GM21526 (cell line): ENCODE measurements around the gene ARMH1.
"Not testable (repeated sequence)": the region's sequence is repeated elsewhere in the genome, so short reads cannot be mapped to it uniquely, and the experiment has no call there.

ENCODE experiments used
- ATAC-seq: cut with Tn5 transposase; IDR thresholded peaks from one replicate; pipeline ENCODE4 v1.9.1; 2021; ENCODE audit warnings: moderate library complexity; ENCODE audit not compliant: unreplicated experiment, low FRiP score

ARMH1 gene

DNA sequence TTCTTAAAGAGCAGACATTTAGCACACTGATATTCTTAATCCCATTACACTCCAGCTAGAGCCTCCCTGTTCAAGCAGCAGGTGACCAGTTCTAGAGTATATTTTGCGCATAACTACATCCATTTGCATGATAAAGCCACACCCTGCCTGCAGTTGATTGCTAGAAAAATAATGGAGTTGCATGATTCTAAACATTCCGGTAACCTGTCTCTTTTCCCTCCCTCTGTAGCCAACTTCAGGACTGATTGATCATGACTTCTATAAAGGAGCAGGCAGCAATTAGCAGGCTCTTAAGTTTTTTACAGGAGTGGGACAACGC is 14.9 kb downstream of the ARMH1 start:
- ATAC-seq: no peak

DNA sequence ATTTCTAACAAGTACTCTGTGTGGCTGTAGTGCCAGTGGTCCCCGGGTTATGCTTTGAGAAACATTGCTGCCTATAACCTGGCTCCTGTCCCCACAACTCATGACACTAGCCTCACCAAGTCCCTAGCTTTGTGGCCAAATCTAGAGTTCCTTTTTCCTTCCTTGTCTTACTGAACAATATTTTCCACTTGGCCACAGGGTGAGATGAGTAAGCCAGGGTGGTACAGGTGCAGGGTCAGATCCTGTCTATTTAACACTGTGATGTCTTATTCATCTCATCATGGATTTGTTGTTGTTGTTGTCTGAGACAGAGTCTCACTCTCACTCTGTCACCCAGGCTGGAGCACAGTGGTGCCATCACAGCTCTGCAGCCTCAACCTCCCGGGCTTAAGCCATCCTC is 18.6 kb downstream of the ARMH1 start:
- ATAC-seq: no peak

DNA sequence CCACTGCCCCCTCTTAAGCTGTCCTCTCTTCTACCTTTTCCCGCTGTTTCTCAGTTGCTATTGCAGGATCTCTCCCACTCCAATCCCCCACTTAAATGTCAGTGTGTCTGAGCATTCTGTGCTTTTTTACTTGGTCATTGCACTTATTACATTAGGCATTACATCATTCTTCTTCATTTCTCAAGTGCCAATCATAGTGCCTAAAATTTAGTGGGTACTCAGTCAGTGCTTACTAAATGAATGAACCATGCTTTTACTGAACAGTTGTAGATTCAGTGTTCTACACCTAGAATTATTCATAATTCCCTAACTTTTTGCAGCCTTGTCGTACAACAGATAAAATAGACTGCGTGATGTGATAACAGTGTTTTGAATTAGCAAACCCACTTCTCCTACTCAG is 19.4 kb downstream of the ARMH1 start:
- no peak for ATAC-seq

DNA sequence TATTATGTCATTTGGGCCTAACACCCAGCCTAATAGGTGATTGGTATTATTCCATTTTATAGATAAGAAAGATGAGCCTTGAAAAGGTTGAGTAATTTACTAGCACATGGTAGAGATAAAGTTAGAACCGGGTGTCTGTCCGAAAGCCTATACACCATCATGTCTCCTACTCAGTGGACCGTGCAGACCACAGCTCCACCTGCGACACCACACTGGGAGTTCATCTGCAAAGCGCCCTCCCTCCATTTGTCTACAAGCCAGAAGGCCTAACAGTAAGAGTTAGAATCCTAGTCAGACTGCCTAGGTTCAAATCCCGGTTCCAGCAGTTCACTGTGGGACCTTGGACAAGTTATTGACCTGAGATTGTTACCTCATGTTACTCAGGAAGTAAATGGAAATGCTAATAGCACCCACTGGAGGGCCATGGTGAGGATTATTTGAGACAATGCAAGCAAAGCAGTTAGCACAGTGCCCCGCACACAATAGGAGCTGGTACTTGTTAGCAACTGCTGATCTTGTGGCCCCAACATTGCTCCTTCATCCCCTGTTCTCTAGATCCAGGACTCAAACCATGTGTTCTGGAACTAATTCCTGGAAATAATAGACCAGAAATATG is 20.5 kb downstream of the ARMH1 start:
- peak; percentile 53 for ATAC-seq

DNA sequence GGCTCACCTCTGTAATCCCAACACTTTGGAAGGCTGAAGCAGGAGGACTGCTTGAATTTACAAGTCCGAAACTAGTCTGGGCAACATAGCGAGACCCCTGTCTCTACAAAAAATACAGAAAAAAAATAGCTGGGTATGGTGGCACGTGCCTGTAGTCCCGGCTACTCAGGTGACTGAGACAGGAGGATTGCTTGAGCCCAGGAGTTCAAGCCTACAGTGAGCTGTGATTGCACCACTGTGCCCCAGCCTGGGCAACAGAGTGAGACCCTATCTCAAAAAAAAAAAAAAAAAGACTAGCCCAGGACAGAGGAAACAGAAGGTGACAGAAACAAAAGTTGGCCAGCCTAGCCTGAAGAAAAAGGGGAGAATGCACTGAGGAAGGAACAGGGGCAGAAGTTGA is 21.2 kb downstream of the ARMH1 start:
- ATAC-seq: no peak

DNA sequence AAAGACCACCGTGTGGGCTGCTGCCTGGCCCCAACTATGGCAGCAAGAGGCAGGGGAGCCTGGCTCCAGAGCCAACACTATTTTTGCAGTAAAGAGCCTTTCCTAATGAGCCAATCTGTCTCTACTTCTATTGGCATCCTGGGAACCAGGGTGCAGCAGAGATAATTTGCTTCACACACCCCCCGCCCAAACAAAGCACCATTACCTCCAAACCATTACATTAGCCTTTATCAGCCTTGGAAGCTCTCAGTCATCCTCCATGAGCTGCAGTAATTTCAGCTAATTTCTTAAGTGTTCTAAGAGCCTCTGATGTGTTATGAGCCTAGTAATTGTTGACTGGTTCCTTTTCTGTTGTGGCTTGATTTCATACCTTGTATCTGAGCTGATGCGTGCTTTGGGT is 21.6 kb downstream of the ARMH1 start:
- ATAC-seq: no peak

DNA sequence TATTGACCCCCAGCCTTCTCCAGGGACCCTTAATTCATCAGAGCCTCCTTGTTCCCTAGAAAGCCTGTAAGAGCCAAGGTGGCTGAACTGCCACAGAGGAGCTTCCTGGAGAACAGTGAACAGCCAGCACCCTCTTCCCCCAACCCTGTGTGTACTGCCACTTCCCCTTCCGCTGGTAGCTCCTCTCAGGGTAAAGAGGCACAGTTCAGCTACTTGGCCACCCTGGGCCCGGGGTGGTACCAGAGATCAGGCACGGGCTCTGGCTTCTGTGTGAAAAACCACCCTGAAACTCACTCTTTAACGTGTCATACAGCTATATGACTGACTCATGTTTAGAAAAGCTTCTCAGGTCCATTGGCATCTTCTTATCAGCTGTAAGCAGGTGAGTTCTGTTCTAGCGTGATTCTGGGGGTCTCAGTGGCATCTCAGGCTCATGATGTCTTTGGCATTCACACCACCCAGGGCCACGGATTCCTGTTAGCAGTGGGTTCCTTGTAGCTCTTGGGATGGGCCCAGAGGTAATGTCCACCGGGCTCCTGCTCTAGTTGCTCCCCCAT is 22.4 kb downstream of the ARMH1 start:
- ATAC-seq: no peak

DNA sequence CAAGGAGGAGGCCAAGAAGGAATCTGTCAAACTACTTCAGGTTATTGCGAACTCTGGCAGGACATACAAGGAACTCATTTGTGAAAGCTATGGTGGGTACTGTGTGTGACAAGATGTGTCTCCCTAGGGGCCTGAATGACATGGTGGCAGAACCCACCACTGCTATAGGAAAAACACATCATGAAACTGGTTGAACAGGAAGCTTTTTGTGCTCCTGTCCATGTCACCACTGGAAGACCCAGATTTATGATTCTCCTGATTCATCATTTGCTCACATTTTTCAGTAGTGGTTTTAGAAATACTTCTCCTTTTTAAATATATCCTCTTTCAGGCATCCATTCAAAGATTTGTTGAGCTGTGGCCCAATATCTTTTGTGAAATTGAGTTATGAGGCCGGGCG is 23.6 kb downstream of the ARMH1 start:
- ATAC-seq: no peak

DNA sequence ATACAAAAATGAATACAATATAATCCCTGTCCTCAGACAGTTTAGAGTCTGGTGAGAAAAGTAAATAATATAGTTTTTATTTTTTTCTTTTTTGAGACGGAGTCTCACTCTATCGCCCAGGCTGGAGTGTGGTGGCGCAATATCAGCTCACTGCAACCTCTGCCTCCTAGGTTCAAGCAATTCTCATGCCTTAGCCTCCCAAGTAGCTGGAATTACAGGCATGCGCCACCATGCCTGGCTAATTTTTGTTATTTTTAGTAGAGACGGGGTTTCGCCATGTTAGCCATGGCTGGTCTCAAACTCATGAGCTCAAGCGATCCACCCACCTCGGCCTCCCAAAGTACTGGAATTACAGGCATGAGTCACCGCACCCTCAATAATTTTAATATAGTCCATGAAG is 24.9 kb downstream of the ARMH1 start:
- ATAC-seq: not testable (repeated sequence)

- no peak for ATAC-seq
These were observed 26.1 kb downstream of the ARMH1 start for GRCh38 chr1:44700573-44700972.

GRCh38 chr1:44701141-44701573 is 26.6 kb downstream of the ARMH1 start:
- no peak for ATAC-seq

DNA sequence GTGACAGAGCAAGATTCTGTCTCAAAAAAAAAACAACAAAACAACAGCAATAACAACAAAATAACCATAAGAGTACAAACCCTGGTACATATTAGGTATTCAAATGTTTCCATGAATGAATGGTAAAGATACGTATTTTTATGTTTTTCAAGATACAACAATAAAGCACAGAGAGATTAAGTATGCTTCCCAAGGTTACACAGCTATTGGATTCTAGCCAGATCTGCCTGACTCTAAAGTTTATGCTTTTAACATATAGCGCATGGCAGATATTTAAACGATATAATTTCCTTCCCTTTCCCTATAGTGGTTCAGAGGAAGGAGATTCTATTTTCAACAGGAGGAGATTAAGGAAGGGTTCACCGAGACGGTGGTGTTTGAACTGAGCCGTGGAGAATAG is 31.0 kb downstream of the ARMH1 start:
- no peak for ATAC-seq

GRCh38 chr1:44705938-44706337 is 31.4 kb downstream of the ARMH1 start:
- ATAC-seq: no peak

DNA sequence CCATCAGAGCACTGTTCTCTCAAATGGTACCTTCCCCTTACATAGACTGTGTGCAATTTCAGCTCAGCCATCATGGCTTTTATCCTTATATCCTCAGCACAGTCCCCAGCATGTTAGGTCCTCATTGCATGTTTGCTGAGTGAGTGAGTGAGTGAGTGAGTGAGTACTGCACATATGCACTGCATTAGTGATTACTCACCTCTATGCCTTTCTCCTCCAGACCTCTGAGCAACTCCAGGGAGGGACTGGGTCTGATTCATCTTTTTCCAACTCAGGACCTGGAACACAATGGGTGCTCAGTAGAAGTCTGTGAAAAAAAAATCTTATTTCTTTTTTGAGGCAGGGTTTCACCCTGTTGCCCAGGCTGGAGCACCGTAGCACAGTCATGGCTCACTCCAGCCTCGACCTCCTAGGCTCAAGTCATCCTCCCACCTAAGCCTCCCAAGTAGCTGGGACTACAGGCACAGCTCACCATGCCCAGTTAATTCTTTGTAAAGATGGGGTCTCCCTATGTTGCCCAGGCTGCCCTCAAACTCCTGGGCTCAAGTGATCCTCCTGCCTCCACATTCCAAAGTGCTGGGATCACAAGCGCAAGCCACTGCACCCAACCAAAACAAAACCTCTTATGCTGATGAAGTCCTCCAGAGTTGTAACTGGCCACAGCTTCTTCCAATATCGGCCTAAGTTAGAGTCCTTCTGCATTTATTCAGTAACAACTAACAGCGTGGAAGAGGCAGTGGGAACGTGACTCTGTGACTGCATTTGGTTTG is 32.8 kb downstream of the ARMH1 start:
- ATAC-seq: no peak

- ATAC-seq: no peak
These were observed 33.7 kb downstream of the ARMH1 start for GRCh38 chr1:44707959-44708831.

GRCh38 chr1:44713321-44713781 is 38.8 kb downstream of the ARMH1 start:
- no peak for ATAC-seq

DNA sequence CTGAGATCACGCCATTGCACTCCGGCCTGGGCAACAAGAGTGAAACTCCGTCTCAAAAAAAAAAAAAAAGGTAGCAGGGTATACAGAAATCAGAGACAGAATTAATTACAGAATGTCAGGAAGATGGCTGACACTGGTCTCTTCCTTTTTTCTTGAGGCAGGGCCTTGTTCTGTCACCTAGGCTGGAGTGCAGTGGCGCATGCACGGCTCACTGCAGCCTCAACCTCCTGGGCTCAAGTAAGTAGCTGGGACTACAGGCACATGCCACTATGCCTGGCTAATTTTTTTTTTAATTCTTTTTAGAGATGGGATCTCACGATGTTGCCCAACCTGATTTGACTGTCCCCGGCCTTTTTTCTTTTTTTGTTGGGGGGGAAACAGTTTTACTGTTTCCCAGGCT is 40.0 kb downstream of the ARMH1 start:
- no peak for ATAC-seq

- peak; percentile 40 for ATAC-seq
These were observed 40.5 kb downstream of the ARMH1 start for GRCh38 chr1:44714944-44715571.

DNA sequence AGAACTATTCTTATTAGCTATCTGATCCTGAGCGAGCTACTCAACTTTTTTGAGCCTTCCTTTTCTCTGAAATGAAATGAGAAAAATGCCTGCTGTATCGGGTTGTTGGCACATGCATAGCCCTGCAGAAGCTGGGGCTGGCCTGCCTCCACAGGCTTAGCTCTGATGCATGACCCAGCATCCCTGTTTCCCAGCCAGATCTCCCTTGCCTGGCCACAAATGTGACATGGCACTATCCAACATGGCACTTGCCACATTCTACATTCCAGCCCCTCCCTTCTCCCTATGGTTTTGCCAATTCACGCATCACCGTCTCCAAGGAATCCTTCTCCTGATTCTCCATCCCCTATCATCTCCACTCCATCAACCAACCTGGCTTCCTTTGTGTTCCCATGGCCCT is 42.6 kb downstream of the ARMH1 start:
- ATAC-seq: no peak

GRCh38 chr1:44717653-44718052 is 43.1 kb downstream of the ARMH1 start:
- no peak for ATAC-seq

DNA sequence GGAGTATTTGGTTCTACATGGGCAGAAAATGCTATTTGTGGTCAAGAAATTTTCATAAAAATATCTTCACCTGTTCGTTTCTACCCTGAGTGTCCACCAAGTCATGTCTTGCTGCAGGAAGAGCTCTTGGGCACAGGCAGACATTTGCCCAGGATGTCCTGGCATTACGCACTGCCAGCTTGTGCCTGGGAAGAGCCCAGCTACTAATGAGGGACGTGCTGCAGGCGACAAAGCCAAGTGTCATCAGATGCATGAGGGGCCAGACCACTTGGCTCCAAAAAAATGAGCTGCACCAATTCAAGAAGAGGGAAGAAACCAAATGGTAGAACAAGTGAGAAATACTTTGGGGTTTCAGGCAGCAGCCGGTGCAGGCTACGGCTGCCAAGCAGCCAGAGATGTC is 43.6 kb downstream of the ARMH1 start:
- ATAC-seq: no peak
